GM18873 (cell line): ENCODE data around the gene ARHGAP12.
"Not testable (repeated sequence)": the region's sequence is repeated elsewhere in the genome, so short reads cannot be mapped to it uniquely, and the experiment has no call there.

Source experiments
- ATAC-seq: cut with Tn5 transposase; IDR thresholded peaks from one replicate; pipeline ENCODE4 v1.9.1; 2021; ENCODE audit warnings: mild to moderate bottlenecking, moderate library complexity, moderate number of reproducible peaks; ENCODE audit not compliant: unreplicated experiment, low FRiP score

ARHGAP12 gene

GRCh38 chr10:31928549-31929260 lies at the start of gene ARHGAP12:
Gene ARHGAP12 (minus strand): TSS chr10:31928831. CDS start chr10:31908855, 19,976 bp downstream.
- ATAC-seq: peak; percentile 47

GRCh38 chr10:31978156-31978483 lies 49.5 kb upstream of the ARHGAP12 start:
- no peak for ATAC-seq

- no peak for ATAC-seq
Measured at GRCh38 chr10:31977440-31978155, 49.0 kb upstream of the ARHGAP12 start.

GRCh38 chr10:31975157-31975765 lies 46.6 kb upstream of the ARHGAP12 start:
- ATAC-seq: no peak

GRCh38 chr10:31974434-31975124 lies 45.9 kb upstream of the ARHGAP12 start:
- no peak for ATAC-seq

- ATAC-seq: no peak
Measured at GRCh38 chr10:31972519-31973041, 43.9 kb upstream of the ARHGAP12 start.

- not testable (repeated sequence) for ATAC-seq
Measured at GRCh38 chr10:31969847-31970246, 41.2 kb upstream of the ARHGAP12 start.

- no peak for ATAC-seq
Measured at GRCh38 chr10:31963589-31963980, 35.0 kb upstream of the ARHGAP12 start.

- ATAC-seq: no peak
Measured at GRCh38 chr10:31962826-31963588, 34.4 kb upstream of the ARHGAP12 start.

- ATAC-seq: no peak
Measured at GRCh38 chr10:31961277-31962074, 32.8 kb upstream of the ARHGAP12 start.

GRCh38 chr10:31959461-31960173 lies 31.0 kb upstream of the ARHGAP12 start:
- no peak for ATAC-seq

- no peak for ATAC-seq
Measured at GRCh38 chr10:31958856-31959255, 30.2 kb upstream of the ARHGAP12 start.

GRCh38 chr10:31956200-31956946 lies 27.7 kb upstream of the ARHGAP12 start:
- ATAC-seq: no peak

GRCh38 chr10:31954410-31955191 lies 26.0 kb upstream of the ARHGAP12 start:
- no peak for ATAC-seq

GRCh38 chr10:31953480-31953879 lies 24.8 kb upstream of the ARHGAP12 start:
- ATAC-seq: no peak

- no peak for ATAC-seq
Measured at GRCh38 chr10:31953080-31953479, 24.4 kb upstream of the ARHGAP12 start.

GRCh38 chr10:31952066-31952465 lies 23.4 kb upstream of the ARHGAP12 start:
- ATAC-seq: no peak
